Prostate gland (tissue), 2 donors: Measurements from ENCODE around the gene TASP1. TPM values are rescaled to one million over a fixed set of nuclear protein-coding genes. Genes with fewer than 3 reads are reported as not detected.
"Not testable (repeated sequence)": the region's sequence is repeated elsewhere in the genome, so short reads cannot be mapped to it uniquely, and the experiment has no call there.

Experiments used
- DNase-seq: peaks from one replicate; pipeline ENCODE4 v3.0.0-alpha.2; 2019; ENCODE audit warnings: low spot score
- H3K27ac ChIP-seq, 2 donors: fragments of 200-600 bp; sonication (generic); 2 replicates each; pipeline ENCODE4 v1.5.1; 2017 to 2019
- H3K27me3 ChIP-seq: fragments of 200-600 bp; sonication (generic); replicated peaks from 2 replicates; pipeline ENCODE4 v1.5.1; 2019; ENCODE audit not compliant: insufficient read depth
- H3K36me3 ChIP-seq, 2 donors: fragments of 200-600 bp; sonication (generic); 1 replicate in 1 of 2; 2 replicates in 1 of 2; pipeline versions ENCODE4 v1.5.1 to v1.8.1; 2017 to 2019
- H3K4me1 ChIP-seq: fragments of 200-600 bp; sonication (generic); replicated peaks from 2 replicates; pipeline ENCODE4 v1.5.1; 2019
- H3K4me3 ChIP-seq, 2 donors: fragments of 200-600 bp; sonication (generic); 2 replicates each; pipeline ENCODE4 v1.5.1; 2017 to 2019
- H3K9me3 ChIP-seq: fragments of 200-600 bp; sonication (generic); 2 replicates; pipeline ENCODE4 v1.5.1; 2017
- CTCF ChIP-seq, 4 experiments: fragments of 200-600 bp in 2 of 4; fragments of 450-650 bp in 2 of 4; sonication (generic) in 2 of 4; IDR thresholded peaks; 1 replicate in 3 of 4; 2 replicates in 1 of 4; pipeline ENCODE4 v1.5.1; 2016 to 2019; ENCODE audit warnings: antibody characterized with exemption in 4 of 4, mild to moderate bottlenecking in 2 of 4, moderate library complexity in 2 of 4
- POLR2A ChIP-seq: fragments of 450-650 bp; IDR thresholded peaks from one replicate; pipeline ENCODE4 v1.6.1; 2016; ENCODE audit warnings: antibody characterized with exemption, mild to moderate bottlenecking
- POLR2AphosphoS5 ChIP-seq: sonication (generic); formaldehyde crosslinking; IDR thresholded peaks from one replicate; pipeline ENCODE4 v1.6.1; 2017; ENCODE audit warnings: antibody characterized with exemption
- WGBS: methylation state at CpG from one replicate; pipeline ENCODE4 v1.1.5; 2018; 5-methylcytosine and 5-hydroxymethylcytosine counted together
- intact Hi-C: fragments of 100-400 bp; cut with DNase I; formaldehyde crosslinking; loops from one replicate; pipeline ENCODE4 v1.14.2; 2022
- total RNA-seq, 2 donors: library from RNA; depleted of rRNA; stranded (reverse); fragments of >200 nt; gene quantifications; one replicate each; pipeline ENCODE4 v1.1.0, GENCODE V29; 2016

The TASP1 gene
- total RNA-seq, 2 donors from 2014 or later: 9.3 to 14.2 TPM

GRCh38 chr20:13659288-13659687 lies 20.6 kb upstream of the TASP1 start:
- no peak overlapping the region for H3K4me3 ChIP-seq
- no peaks in the 10 kb centered on the region for H3K9me3 ChIP-seq
- no peaks in the 10 kb centered on the region for H3K36me3 ChIP-seq
- H3K27me3 ChIP-seq: no peaks in the 10 kb centered on the region
- H3K4me1 ChIP-seq: no peaks in the 10 kb centered on the region
- TF ChIP-seq POLR2A: no peak
- no peak for TF ChIP-seq POLR2AphosphoS5
- TF ChIP-seq CTCF (IDR thresholded peaks at IDR 0.05): no peak
- no peak for DNase-seq
- 87% methylated on average over 3 of the region's 3 CpGs for WGBS
- H3K27ac ChIP-seq: no peak overlapping the region
- intact Hi-C loops: no loop called here

GRCh38 chr20:13658060-13658459 lies 19.3 kb upstream of the TASP1 start:
- H3K9me3 ChIP-seq, DNase-seq, H3K4me3 ChIP-seq, H3K27me3 ChIP-seq, H3K36me3 ChIP-seq, H3K4me1 ChIP-seq, H3K27ac ChIP-seq, intact Hi-C loops: not testable (repeated sequence)
- 89% methylated on average over 5 of the region's 5 CpGs for WGBS

GRCh38 chr20:13656721-13657368 lies 18.1 kb upstream of the TASP1 start:
- 32% methylated on average over 4 of the region's 4 CpGs for WGBS
- intact Hi-C loops: no loop called here

GRCh38 chr20:13654463-13655023 lies 15.8 kb upstream of the TASP1 start:
- TF ChIP-seq POLR2AphosphoS5: no peak
- no peak for TF ChIP-seq POLR2A
- TF ChIP-seq CTCF (IDR thresholded peaks at IDR 0.05): no peak
- Histone ChIP-seq H3K27ac (no peak overlapping the region), H3K36me3 (no peaks in the 10 kb centered on the region), H3K27me3 (no peaks in the 10 kb centered on the region), H3K4me1 (no peaks in the 10 kb centered on the region), H3K4me3 (no peak overlapping the region), H3K9me3 (no peaks in the 10 kb centered on the region)
- 82% methylated on average over 2 of the region's 2 CpGs for WGBS
- DNase-seq: no peak
- intact Hi-C loops: no loop called here

More at GRCh38 chr20:13656721-13657368, 18.1 kb upstream of the TASP1 start:
- H3K36me3 ChIP-seq: no peaks in the 10 kb centered on the region
- no peaks in the 10 kb centered on the region for H3K9me3 ChIP-seq
- no peak overlapping the region for H3K4me3 ChIP-seq
- TF ChIP-seq POLR2AphosphoS5: no peak
- no peak for TF ChIP-seq CTCF (IDR thresholded peaks at IDR 0.05)
- TF ChIP-seq POLR2A: no peak
- H3K4me1 ChIP-seq: no peaks in the 10 kb centered on the region
- H3K27me3 ChIP-seq: no peaks in the 10 kb centered on the region
- no peak overlapping the region for H3K27ac ChIP-seq
- no peak for DNase-seq

GRCh38 chr20:13650474-13650873 lies 11.7 kb upstream of the TASP1 start:
- H3K27ac ChIP-seq: no peak overlapping the region
- H3K4me3 ChIP-seq: no peak overlapping the region
- no peaks in the 10 kb centered on the region for H3K4me1 ChIP-seq
- DNase-seq: no peak
- no peaks in the 10 kb centered on the region for H3K36me3 ChIP-seq
- intact Hi-C loops: no loop called here
- TF ChIP-seq POLR2A (no peak), CTCF (IDR thresholded peaks at IDR 0.05) (no peak), POLR2AphosphoS5 (no peak)
- WGBS: 78% methylated on average over 2 of the region's 2 CpGs
- no peaks in the 10 kb centered on the region for H3K9me3 ChIP-seq
- H3K27me3 ChIP-seq: no peaks in the 10 kb centered on the region
